Breast epithelium (tissue), 3 donors: Measurements from ENCODE around the gene GAS6.

Experiments used
- CTCF ChIP-seq, 3 donors: fragments of 450-650 bp; IDR thresholded peaks; one replicate each; pipeline ENCODE4 v1.5.1; 2016 to 2017; ENCODE audit warnings: antibody characterized with exemption in 3 of 3, mild to moderate bottlenecking in 3 of 3, moderate library complexity in 3 of 3
- POLR2A ChIP-seq: fragments of 450-650 bp; IDR thresholded peaks from one replicate; pipeline ENCODE4 v1.6.1; 2016; ENCODE audit warnings: antibody characterized with exemption, mild to moderate bottlenecking, moderate library complexity
- POLR2AphosphoS5 ChIP-seq, 3 donors: sonication (generic); formaldehyde crosslinking; IDR thresholded peaks; one replicate each; pipeline ENCODE4 v1.6.1; 2017; ENCODE audit warnings: antibody characterized with exemption in 3 of 3

GRCh38 chr13:113853518-113854237 lies 10.2 kb downstream of the GAS6 start:
- no peak for TF ChIP-seq CTCF (IDR thresholded peaks at IDR 0.05)
- TF ChIP-seq POLR2A = no peak
- no peak for TF ChIP-seq POLR2AphosphoS5 (IDR thresholded peaks at IDR 0.05)
